HepG2 (cell line): ENCODE results near the gene P4HB. TPM values are rescaled to one million over a fixed set of nuclear protein-coding genes. Genes with fewer than 3 reads are reported as not detected.
A peak's percentile ranks its signal among the peaks of the same experiment; 100 is the strongest.

ENCODE experiments used
- AKNA ChIP-seq: sonication (generic); formaldehyde crosslinking; IDR thresholded peaks from 2 replicates; pipeline ENCODE4 v1.4.0; 2020; ENCODE audit warnings: missing genetic modification reagents, borderline replicate concordance
- CENPT ChIP-seq: sonication (generic); formaldehyde crosslinking; IDR thresholded peaks from 2 replicates; pipeline ENCODE4 v1.8.0; 2022; ENCODE audit warnings: low read depth, mild to moderate bottlenecking, moderate library complexity, missing genetic modification reagents
- FUBP1 ChIP-seq: sonication (generic); formaldehyde crosslinking; IDR thresholded peaks from 2 replicates; pipeline ENCODE4 v1.5.1; 2020; ENCODE audit warnings: missing genetic modification reagents, mild to moderate bottlenecking, borderline replicate concordance
- MNT ChIP-seq: fragments of 450-650 bp; IDR thresholded peaks from 2 replicates; pipeline ENCODE4 v1.6.1; 2016
- PAF1 ChIP-seq: IDR thresholded peaks from 2 replicates; pipeline ENCODE4 v1.6.1; 2016; ENCODE audit warnings: missing genetic modification reagents, missing compliant biosample characterization
- PRDM4 ChIP-seq: sonication (generic); formaldehyde crosslinking; IDR thresholded peaks from 2 replicates; pipeline ENCODE4 v1.9.0; 2021; ENCODE audit warnings: missing genetic modification reagents, borderline replicate concordance
- SP4 ChIP-seq: sonication (generic); formaldehyde crosslinking; IDR thresholded peaks from 2 replicates; pipeline ENCODE4 v1.8.1; 2023; ENCODE audit warnings: mild to moderate bottlenecking, missing genetic modification reagents
- ZBTB4 ChIP-seq: sonication (generic); formaldehyde crosslinking; IDR thresholded peaks from 2 replicates; pipeline ENCODE4 v1.4.0; 2020; ENCODE audit warnings: missing genetic modification reagents, mild to moderate bottlenecking, borderline replicate concordance
- ZNF878 ChIP-seq: sonication (generic); formaldehyde crosslinking; IDR thresholded peaks from 2 replicates; pipeline ENCODE4 v1.8.1; 2023; ENCODE audit warnings: mild to moderate bottlenecking, missing genetic modification reagents, moderate library complexity
- ZNF879 ChIP-seq: sonication (generic); formaldehyde crosslinking; IDR thresholded peaks from 2 replicates; pipeline ENCODE4 v1.8.1; 2023; ENCODE audit warnings: missing genetic modification reagents
- polyA plus RNA-seq, 8 experiments: library from polyadenylated mRNA; depleted of rRNA in 3 of 8; stranded (reverse) in 7 of 8; unstranded in 1 of 8; fragments of >200 nt; fragmentation: Illumina TruSeq in 4 of 8; extraction: Trizol in 4 of 8; gene quantifications; 2 replicates each; pipeline versions ENCODE4 v1.2.1 to v1.2.3, GENCODE V29; 2011 to 2016; ENCODE audit warnings: low read depth in 4 of 8, missing spikeins in 1 of 8, mixed read lengths in 1 of 8; ENCODE audit not compliant: insufficient read depth in 1 of 8
- total RNA-seq, 5 experiments: library from RNA; depleted of rRNA; stranded (reverse); fragments of >200 nt; fragmentation: Illumina TruSeq; extraction: Trizol; gene quantifications; 2 replicates each; pipeline ENCODE4 v1.2.3, GENCODE V29; 2016; ENCODE audit warnings: low read depth in 1 of 5

Gene P4HB
- total and polyA plus RNA-seq, 2 of the 13 experiments (the other 11 are each of a cell fraction or from before 2014, with no cell fraction given): 185 to 782 TPM

- TF ChIP-seq AKNA (no peak), FUBP1 (CRISPR knock-in tag) (0 out of 2 replicates have a peak, but pooled peaks have one; percentile 15), MNT (no peak), ZNF878 (CRISPR knock-in tag) (no peak), SP4 (CRISPR knock-in tag) (no peak), PRDM4 (CRISPR knock-in tag) (no peak), ZNF879 (0 out of 2 replicates have a peak, but pooled peaks have one; percentile 21), ZBTB4 (CRISPR knock-in tag) (peak; percentile 40; the same call in 1 of the 2 replicates), PAF1 (CRISPR knock-in tag) (peak; percentile 94; the same call in 1 of the 2 replicates), CENPT (CRISPR knock-in tag) (no peak)
Measured at GRCh38 chr17:81902653-81903414, 42.5 kb upstream of the P4HB start (continued).
